SK-N-SH (cell line): Measurements from ENCODE around the gene RAPGEF1.

Source experiments
- POLR2AphosphoS5 ChIP-seq: IDR thresholded peaks from 2 replicates; pipeline ENCODE4 v1.6.1; 2012; ENCODE audit warnings: low read depth, low read length
- TF ChIP-seq, protein P1 (sequence below): fragments of 150-350 bp; IDR thresholded peaks from 2 replicates; pipeline ENCODE4 v1.6.1; 2017; ENCODE audit warnings: antibody characterized with exemption, low read length, low read depth, borderline replicate concordance

DNA sequence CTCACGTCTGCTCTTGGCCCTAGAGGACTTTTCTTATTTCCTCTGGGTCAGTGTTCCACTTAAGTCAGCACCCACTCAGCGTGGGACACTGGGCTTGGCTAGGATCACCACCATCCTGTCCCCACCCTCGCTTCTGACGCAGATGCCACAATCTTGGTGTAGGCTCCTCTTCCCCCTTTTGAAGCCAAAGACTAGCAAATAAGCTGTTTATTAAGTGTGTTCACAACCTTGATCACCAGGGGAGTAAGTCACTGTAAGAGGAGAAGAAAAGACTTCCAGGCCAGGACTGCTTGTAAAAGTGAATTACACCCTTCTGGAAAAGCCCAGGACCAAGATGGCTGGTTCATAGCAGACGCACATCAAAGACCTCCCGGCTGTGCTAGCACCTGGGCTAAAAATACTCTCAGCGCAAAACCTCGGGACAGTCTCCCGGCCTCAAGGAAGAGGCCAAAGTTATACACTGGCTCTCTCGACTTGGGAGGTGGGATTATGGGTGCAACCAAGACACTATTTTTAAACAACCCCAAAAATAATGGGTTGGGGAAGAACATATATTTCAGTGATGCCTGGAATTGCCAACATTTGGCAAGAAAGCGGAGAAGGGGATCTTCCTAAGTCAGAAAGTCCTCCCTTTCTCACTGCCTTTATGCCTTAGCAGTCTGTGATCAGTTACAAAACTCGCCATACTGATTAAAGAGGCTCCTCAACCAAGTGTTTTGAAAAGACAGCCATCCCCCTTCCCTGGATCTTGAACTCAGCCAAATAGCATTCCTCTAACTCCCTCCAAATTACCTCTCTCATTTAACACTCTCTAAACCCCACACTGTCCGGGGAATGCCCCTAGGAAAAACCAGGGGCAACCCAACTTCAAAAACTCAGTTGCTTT lies 69.4 kb downstream of the RAPGEF1 start:
- TF ChIP-seq, protein P1, sequence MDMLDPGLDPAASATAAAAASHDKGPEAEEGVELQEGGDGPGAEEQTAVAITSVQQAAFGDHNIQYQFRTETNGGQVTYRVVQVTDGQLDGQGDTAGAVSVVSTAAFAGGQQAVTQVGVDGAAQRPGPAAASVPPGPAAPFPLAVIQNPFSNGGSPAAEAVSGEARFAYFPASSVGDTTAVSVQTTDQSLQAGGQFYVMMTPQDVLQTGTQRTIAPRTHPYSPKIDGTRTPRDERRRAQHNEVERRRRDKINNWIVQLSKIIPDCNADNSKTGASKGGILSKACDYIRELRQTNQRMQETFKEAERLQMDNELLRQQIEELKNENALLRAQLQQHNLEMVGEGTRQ, result no peak
- TF ChIP-seq POLR2AphosphoS5, result no peak
